Activated CD4-positive, alpha-beta T cell treated with anti-CD3 and anti-CD28 coated beads, Interleukin-2, amount 50 U/mL, for 4 hours (primary cell): ENCODE results near the gene CIB4.

Experiments used
- DNase-seq, 2 experiments: peaks; one replicate each; pipeline ENCODE4 v3.0.0-alpha.2; 2020

CIB4 gene

GRCh38 chr2:26540961-26541360 lies 100.2 kb downstream of the CIB4 start:
- DNase-seq: no peak

GRCh38 chr2:26540306-26540705 lies 100.9 kb downstream of the CIB4 start:
- DNase-seq: no peak

GRCh38 chr2:26537826-26538475 lies 103.2 kb downstream of the CIB4 start:
- DNase-seq: no peak

GRCh38 chr2:26537069-26537825 lies 103.9 kb downstream of the CIB4 start:
- no peak for DNase-seq

GRCh38 chr2:26536371-26537068 lies 104.6 kb downstream of the CIB4 start:
- DNase-seq: no peak

GRCh38 chr2:26535663-26536275 lies 105.4 kb downstream of the CIB4 start:
- DNase-seq: no peak

- DNase-seq: no peak
Measured at GRCh38 chr2:26534865-26535662, 106.1 kb downstream of the CIB4 start.

- no peak for DNase-seq
Measured at GRCh38 chr2:26534098-26534864, 106.9 kb downstream of the CIB4 start.

- DNase-seq: no peak
Measured at GRCh38 chr2:26533661-26534060, 107.5 kb downstream of the CIB4 start.

GRCh38 chr2:26532301-26533250 lies 108.6 kb downstream of the CIB4 start:
- DNase-seq: no peak
